ENCODE results near the gene DLL4. TPM values are rescaled to one million over a fixed set of nuclear protein-coding genes. Genes with fewer than 3 reads are reported as not detected.
"Not testable (repeated sequence)": the region's sequence is repeated elsewhere in the genome, so short reads cannot be mapped to it uniquely, and the experiment has no call there.

The DLL4 gene
- total and polyA plus RNA-seq, 11 donors = 4.7 to 20.8 (median 11.1) TPM

GRCh38 chr15:40960151-40960885, 31.2 kb downstream of the DLL4 start:
- Histone ChIP-seq H3K27ac (no peak overlapping the region), H3K9me3 (no peaks in the 10 kb centered on the region), H3K27me3 (no peaks in the 10 kb centered on the region), H3K36me3 (no peaks in the 10 kb centered on the region), H3K4me1 (peaks cover 0 to 27% (median 12%) of the 10 kb centered on the region in 12 donors), H3K4me3 (no peak overlapping the region)
- DNase-seq (peak in 1 of 5 donors; percentile 16), ATAC-seq (no peak)
- intact Hi-C loops (cut with DNase I) = no loop called here
- WGBS, 4 donors = 91 to 96% (median 95%) methylated on average over 16 of the region's 16 CpGs
- TF ChIP-seq POLR2A (IDR thresholded peaks at IDR 0.05) = no peak
- TF ChIP-seq, protein P1, sequence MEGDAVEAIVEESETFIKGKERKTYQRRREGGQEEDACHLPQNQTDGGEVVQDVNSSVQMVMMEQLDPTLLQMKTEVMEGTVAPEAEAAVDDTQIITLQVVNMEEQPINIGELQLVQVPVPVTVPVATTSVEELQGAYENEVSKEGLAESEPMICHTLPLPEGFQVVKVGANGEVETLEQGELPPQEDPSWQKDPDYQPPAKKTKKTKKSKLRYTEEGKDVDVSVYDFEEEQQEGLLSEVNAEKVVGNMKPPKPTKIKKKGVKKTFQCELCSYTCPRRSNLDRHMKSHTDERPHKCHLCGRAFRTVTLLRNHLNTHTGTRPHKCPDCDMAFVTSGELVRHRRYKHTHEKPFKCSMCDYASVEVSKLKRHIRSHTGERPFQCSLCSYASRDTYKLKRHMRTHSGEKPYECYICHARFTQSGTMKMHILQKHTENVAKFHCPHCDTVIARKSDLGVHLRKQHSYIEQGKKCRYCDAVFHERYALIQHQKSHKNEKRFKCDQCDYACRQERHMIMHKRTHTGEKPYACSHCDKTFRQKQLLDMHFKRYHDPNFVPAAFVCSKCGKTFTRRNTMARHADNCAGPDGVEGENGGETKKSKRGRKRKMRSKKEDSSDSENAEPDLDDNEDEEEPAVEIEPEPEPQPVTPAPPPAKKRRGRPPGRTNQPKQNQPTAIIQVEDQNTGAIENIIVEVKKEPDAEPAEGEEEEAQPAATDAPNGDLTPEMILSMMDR (IDR thresholded peaks at IDR 0.05) = no peak

DNA sequence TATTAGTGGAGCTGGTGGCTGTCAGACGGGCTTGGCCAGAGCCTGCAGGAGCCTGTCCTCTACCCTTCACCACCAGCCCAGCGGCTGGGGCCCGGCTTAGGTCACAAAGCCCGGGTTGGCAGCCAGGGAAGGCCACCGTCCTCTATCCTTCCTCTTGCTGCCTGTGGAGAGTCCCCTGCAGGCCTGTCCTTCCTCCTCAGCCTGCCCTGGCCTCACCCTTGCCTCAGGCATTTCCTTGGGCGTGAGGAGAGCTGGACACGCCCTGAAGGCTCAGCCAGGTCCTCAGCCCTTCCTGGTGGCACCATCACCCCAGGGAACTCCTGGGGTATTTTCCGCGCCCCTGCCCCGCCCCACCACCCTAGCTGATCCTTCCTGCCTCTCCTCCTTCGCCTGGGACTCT, 31.8 kb downstream of the DLL4 start:
- Histone ChIP-seq H3K36me3 (no peaks in the 10 kb centered on the region), H3K27me3 (no peaks in the 10 kb centered on the region), H3K9me3 (no peaks in the 10 kb centered on the region), H3K27ac (no peak overlapping the region), H3K4me3 (no peak overlapping the region), H3K4me1 (peaks cover 0 to 24% (median 11%) of the 10 kb centered on the region in 12 donors)
- DNase-seq = peak in 1 of 5 donors; percentile 20
- no peak for ATAC-seq
- 77 to 84% (median 80%) methylated on average over 11 of the region's 11 CpGs for WGBS, 4 donors
- intact Hi-C loops (cut with DNase I) = no loop called here
- no peak for TF ChIP-seq POLR2A (IDR thresholded peaks at IDR 0.05)
- TF ChIP-seq, protein P1 (IDR thresholded peaks at IDR 0.05) = no peak

DNA sequence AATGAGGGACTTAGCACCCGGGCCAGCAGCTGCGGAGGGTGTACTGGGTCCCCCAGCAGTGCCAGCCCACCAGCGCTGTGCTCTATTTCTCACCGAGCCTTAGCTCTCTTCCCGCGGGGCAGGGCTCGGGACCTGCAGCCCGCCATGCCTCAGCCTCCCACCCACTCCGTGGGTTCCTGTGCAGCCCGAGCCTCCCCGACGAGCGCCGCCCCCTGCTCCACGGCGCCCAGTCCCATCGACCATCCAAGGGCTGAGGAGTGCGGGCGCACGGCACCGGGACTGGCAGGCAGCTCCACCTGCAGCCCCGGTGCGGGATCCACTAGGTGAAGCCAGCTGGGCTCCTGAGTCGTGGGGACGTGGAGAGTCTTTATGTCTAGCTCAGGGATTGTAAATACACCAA, 32.6 kb downstream of the DLL4 start:
- ATAC-seq; H3K27me3 ChIP-seq; H3K27ac ChIP-seq; H3K9me3 ChIP-seq; H3K4me3 ChIP-seq; intact Hi-C loops (cut with DNase I); DNase-seq; H3K36me3 ChIP-seq: not testable (repeated sequence)
- 93 to 100% (median 94%) methylated on average over 9 to 25 of the region's 25 CpGs for WGBS, 4 donors
- peaks cover 0 to 20% (median 8%) of the 10 kb centered on the region in 12 donors for H3K4me1 ChIP-seq

DNA sequence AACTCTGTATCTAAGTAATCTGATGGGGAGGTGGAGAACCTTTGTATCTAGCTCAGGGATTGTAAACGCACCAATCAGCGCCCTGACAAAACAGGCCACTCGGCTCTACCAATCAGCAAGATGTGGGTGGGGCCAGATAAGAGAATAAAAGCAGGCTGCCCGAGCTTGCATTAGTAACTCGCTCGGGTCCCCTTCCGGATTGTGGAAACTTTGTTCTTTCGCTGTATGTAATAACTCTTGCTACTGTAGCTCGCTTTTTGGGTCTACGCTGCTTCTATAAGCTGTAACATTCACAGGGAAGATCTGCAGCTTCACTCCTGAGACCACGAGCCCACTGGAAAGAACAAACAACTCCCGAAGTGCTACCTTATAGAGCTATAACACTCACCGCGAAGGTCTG, 33.2 kb downstream of the DLL4 start:
- H3K9me3 ChIP-seq; H3K4me3 ChIP-seq; H3K27me3 ChIP-seq; ATAC-seq; H3K36me3 ChIP-seq; intact Hi-C loops (cut with DNase I); H3K27ac ChIP-seq; DNase-seq: not testable (repeated sequence)
- H3K4me1 ChIP-seq = peaks cover 0 to 18% (median 5%) of the 10 kb centered on the region in 12 donors
- 95 to 97% (median 96%) methylated on average over 14 of the region's 14 CpGs for WGBS, 4 donors

- no peaks in the 10 kb centered on the region for H3K27me3 ChIP-seq
- H3K36me3 ChIP-seq = no peaks in the 10 kb centered on the region
- intact Hi-C loops (cut with DNase I) = no loop called here
- DNase-seq = peak in 1 of 5 donors; percentile 6
- H3K4me3 ChIP-seq = no peak overlapping the region
- WGBS, 4 donors = 92 to 95% (median 94%) methylated on average over 12 of the region's 12 CpGs
- TF ChIP-seq POLR2A (IDR thresholded peaks at IDR 0.05) = no peak
- TF ChIP-seq, protein P1 (IDR thresholded peaks at IDR 0.05) = no peak
- H3K4me1 ChIP-seq = peaks cover 0 to 16% (median 3%) of the 10 kb centered on the region in 12 donors
- no peaks in the 10 kb centered on the region for H3K9me3 ChIP-seq
- H3K27ac ChIP-seq = no peak overlapping the region
- ATAC-seq = no peak
These were observed 34.1 kb downstream of the DLL4 start for GRCh38 chr15:40963201-40963600.

Data from heart left ventricle (tissue), 16 donors.